H1 (cell line): ENCODE data around the gene PRDX5. TPM values are rescaled to one million over a fixed set of nuclear protein-coding genes. Genes with fewer than 3 reads are reported as not detected.

Experiments used
- CEBPB ChIP-seq: IDR thresholded peaks from 2 replicates; pipeline ENCODE4 v1.6.1; 2012; ENCODE audit warnings: low read depth, low read length
- EZH2 ChIP-seq: fragments of 200-600 bp; sonication (generic); IDR thresholded peaks from 2 replicates; pipeline ENCODE4 v1.7.1; 2012; ENCODE audit warnings: low read depth, mild to moderate bottlenecking, moderate library complexity, low read length, inconsistent platforms; ENCODE audit not compliant: severe bottlenecking
- FOSL1 ChIP-seq: IDR thresholded peaks from 2 replicates; pipeline ENCODE4 v1.6.1; 2011; ENCODE audit warnings: mild to moderate bottlenecking, low read depth, low read length, moderate library complexity; ENCODE audit not compliant: insufficient read depth
- JUN ChIP-seq: IDR thresholded peaks from 2 replicates; pipeline ENCODE4 v1.6.1; 2011; ENCODE audit warnings: low read depth, mild to moderate bottlenecking, improper control_type of control experiment, low read length
- NRF1 ChIP-seq: IDR thresholded peaks from 2 replicates; pipeline ENCODE4 v1.6.1; 2011; ENCODE audit warnings: mild to moderate bottlenecking, low read depth, low read length, improper control_type of control experiment
- PHF8 ChIP-seq: fragments of 200-600 bp; sonication (generic); conservative IDR thresholded peaks from 2 replicates; pipeline ENCODE4 v1.7.1; 2012; ENCODE audit warnings: low read depth, mild to moderate bottlenecking, inconsistent platforms, low read length, moderate library complexity
- RBBP5 ChIP-seq: IDR thresholded peaks from 2 replicates; pipeline ENCODE4 v1.7.1; 2012; ENCODE audit warnings: low read depth, mild to moderate bottlenecking, inconsistent platforms, low read length, moderate library complexity, borderline replicate concordance
- TAF7 ChIP-seq: optimal IDR thresholded peaks from 2 replicates; pipeline ENCODE3; 2011; ENCODE audit warnings: low read depth, mild to moderate bottlenecking, inconsistent platforms, low read length, moderate library complexity, borderline replicate concordance
- polyA plus RNA-seq, 7 experiments: library from polyadenylated mRNA; depleted of rRNA in 3 of 7; stranded (reverse) in 5 of 7; unstranded in 2 of 7; fragments of >200 nt in 5 of 7; fragments of 200-250 nt in 2 of 7; gene quantifications; 1 replicate in 5 of 7; 2 replicates in 1 of 7; 4 replicates in 1 of 7; pipeline versions ENCODE4 v1.2.1 to v1.2.3, GENCODE V29; 2011 to 2013; ENCODE audit warnings: missing spikeins in 2 of 7, mixed read lengths in 2 of 7
- total RNA-seq: library from RNA; stranded (reverse); fragmentation: NEBNext Ultra II Directional; extraction: Animal tissue kit (Norgen Biotek cat#: 25700); gene quantifications from 2 replicates; pipeline ENCODE4 v1.2.1, GENCODE V29; 2021

The PRDX5 gene
- total and polyA plus RNA-seq, 2 of the 8 experiments (the other 6 are each of a cell fraction or from before 2014, with no cell fraction given), result 201 to 582 TPM

DNA sequence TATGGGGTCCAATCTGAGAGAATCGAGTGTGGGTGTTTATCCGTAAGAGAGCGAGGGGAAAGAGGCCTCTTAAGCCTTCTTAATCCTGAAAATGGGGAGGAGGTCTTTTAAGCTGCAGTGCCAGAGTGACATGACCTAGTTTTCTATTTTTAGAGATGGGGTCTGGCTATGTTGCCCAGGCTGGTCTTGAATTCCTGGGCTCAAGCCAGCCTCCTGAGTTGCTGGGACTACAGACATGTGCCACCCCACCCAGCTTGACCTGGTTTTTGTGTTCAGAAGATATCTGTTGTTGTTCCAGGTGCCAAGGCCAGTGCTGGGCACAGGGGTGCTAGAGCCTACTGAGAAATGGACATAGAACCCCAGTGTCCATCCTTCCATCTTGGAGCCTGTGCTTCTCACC lies 34.8 kb upstream of the PRDX5 start (continued):
- TF ChIP-seq TAF7 (no peak), EZH2 (no peak), RBBP5 (no peak), PHF8 (no peak), FOSL1 (no peak), CEBPB (no peak), NRF1 (no peak), JUN (no peak)
- TF ChIP-seq, all 59 proteins: peak for 0
